Endothelial cell of umbilical vein (primary cell): ENCODE results near the gene DCDC2B.

ENCODE experiments used
- CTCF ChIP-seq, 2 donors: IDR thresholded peaks; 1 replicate in 1 of 2; 2 replicates in 1 of 2; pipeline ENCODE4 v1.5.1; 2011; ENCODE audit warnings: low read length in 2 of 2, mild to moderate bottlenecking in 2 of 2, moderate library complexity in 2 of 2, control low read depth in 1 of 2, inconsistent platforms in 1 of 2, low read depth in 1 of 2; ENCODE audit not compliant: insufficient read depth in 1 of 2; ENCODE audit errors: extremely low read depth in 1 of 2
- POLR2AphosphoS5 ChIP-seq: IDR thresholded peaks from 2 replicates; pipeline ENCODE4 v1.6.1; 2012; ENCODE audit warnings: low read depth, mild to moderate bottlenecking, control low read depth, low read length, moderate library complexity; ENCODE audit not compliant: insufficient read depth

- TF ChIP-seq POLR2AphosphoS5 (no peak), CTCF (IDR thresholded peaks at IDR 0.05; ENCODE audit: extremely low read depth in 1 of 2, insufficient read depth in 1 of 2, low read depth in 1 of 2, low read length in 2 of 2) (no peak)
These were observed 28.5 kb upstream of the DCDC2B start for GRCh38 chr1:32180186-32181060.
